ENCODE results near the gene C15orf62.

C15orf62 gene

DNA sequence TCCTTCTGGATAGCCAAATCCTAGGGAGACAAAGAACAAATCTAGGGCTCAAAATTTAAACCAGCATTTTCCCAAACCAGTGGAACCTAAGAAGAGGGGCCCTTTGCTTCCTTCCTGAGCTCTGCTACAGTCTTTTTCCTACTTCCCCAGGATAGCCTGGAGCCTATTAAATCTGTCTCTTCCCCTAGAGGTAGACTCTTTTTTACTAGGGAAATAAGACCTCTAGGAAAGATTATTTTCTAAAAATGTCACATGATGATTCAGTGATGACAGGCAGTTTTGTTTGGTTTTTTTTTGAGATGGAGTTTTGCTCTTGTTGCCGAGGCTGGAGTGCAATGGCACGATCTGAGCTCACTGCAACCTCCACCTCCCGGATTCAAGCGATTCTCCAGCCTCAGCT lies 33.2 kb upstream of the C15orf62 start:
- no peak for TF ChIP-seq CTCF (IDR thresholded peaks at IDR 0.05; ENCODE audit: insufficient read depth, low read depth, low read length, missing control alignments)
- no peak overlapping the region for H3K4me3 ChIP-seq (ENCODE audit: low read depth, low read length)
- no peak for DNase-seq (ENCODE audit: low read depth)

- DNase-seq (ENCODE audit: low read depth) = no peak
- TF ChIP-seq CTCF (IDR thresholded peaks at IDR 0.05; ENCODE audit: insufficient read depth, low read depth, low read length, missing control alignments) = no peak
- H3K4me3 ChIP-seq (ENCODE audit: low read depth, low read length) = no peak overlapping the region
Measured at GRCh38 chr15:40737048-40737447, 32.7 kb upstream of the C15orf62 start.

GRCh38 chr15:40739047-40739446 lies 30.7 kb upstream of the C15orf62 start:
- no peak overlapping the region for H3K4me3 ChIP-seq (ENCODE audit: low read depth, low read length)
- TF ChIP-seq CTCF (IDR thresholded peaks at IDR 0.05; ENCODE audit: insufficient read depth, low read depth, low read length, missing control alignments) = no peak
- DNase-seq (ENCODE audit: low read depth) = no peak

DNA sequence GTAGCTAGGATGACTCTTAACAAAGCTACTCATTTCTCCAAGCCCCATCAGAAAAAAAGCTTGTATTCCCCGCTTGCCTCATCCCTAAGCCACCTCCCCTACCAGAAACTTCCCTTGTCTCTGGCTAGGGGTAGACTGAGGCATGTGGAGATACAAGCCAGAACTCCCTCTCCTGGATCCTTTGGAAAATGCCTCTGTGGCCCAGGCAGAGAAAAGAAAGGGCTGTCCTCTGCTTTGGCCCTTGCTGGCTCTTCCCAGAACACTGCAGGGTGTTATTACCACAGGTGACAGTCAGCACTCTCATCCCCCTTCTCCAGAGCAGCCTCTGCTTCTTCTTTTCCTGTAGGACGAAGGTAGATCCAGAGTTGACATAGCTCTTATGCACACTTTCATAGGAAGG lies 29.9 kb upstream of the C15orf62 start:
- no peak overlapping the region for H3K4me3 ChIP-seq (ENCODE audit: low read depth, low read length)
- no peak for DNase-seq (ENCODE audit: low read depth)
- TF ChIP-seq CTCF (IDR thresholded peaks at IDR 0.05; ENCODE audit: insufficient read depth, low read depth, low read length, missing control alignments) = no peak

DNA sequence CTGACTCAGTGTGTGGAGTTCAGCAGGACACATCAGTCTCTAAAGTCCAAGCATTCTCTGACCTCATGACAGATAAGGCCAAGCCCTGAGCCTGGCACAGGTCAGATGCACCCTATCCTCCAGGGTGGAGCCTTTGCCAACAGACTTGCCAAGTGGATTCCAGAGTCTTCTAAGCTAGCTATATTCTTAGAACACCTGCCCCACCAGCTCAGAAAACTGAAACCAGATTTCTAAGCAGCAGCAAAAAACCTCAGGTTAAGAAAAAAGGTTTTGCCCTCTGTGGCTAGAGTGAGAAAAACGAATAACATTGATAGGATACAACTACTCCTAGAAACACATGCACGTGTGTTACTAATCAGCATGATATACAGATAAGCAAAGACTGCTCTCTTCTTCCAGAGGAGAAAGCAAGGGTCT lies 26.3 kb upstream of the C15orf62 start:
- no peak for DNase-seq (ENCODE audit: low read depth)
- TF ChIP-seq CTCF (IDR thresholded peaks at IDR 0.05; ENCODE audit: insufficient read depth, low read depth, low read length, missing control alignments) = no peak

GRCh38 chr15:40743921-40744814 lies 25.6 kb upstream of the C15orf62 start:
- no peak for DNase-seq (ENCODE audit: low read depth)
- H3K4me3 ChIP-seq (ENCODE audit: low read depth, low read length) = no peak overlapping the region
- TF ChIP-seq CTCF (IDR thresholded peaks at IDR 0.05; ENCODE audit: insufficient read depth, low read depth, low read length, missing control alignments) = no peak

More for the DNA sequence above, 26.3 kb upstream of the C15orf62 start:
- H3K4me3 ChIP-seq (ENCODE audit: low read depth, low read length) = no peak overlapping the region

DNA sequence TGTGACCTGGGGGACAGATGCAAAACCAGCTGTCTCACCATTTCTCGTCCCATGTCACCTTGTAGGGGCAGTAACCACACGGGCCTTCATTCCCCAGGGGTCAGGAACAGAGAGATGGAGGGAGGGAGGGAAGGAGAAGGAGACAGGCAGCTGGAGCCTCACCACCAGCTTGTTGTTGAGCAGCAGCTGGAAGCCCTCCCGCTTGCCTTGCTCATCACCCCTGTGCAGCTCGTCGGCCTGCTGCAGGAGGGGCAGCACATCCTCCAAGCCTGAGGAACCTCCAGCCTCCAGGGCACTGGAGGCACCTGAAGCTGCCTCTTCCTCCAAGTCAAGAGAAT lies 25.0 kb upstream of the C15orf62 start:
- DNase-seq (ENCODE audit: low read depth) = no peak
- H3K4me3 ChIP-seq (ENCODE audit: low read depth, low read length) = no peak overlapping the region
- no peak for TF ChIP-seq CTCF (IDR thresholded peaks at IDR 0.05; ENCODE audit: insufficient read depth, low read depth, low read length, missing control alignments)
